ENCODE measurements around the gene DCAF6.

Gene DCAF6

DNA sequence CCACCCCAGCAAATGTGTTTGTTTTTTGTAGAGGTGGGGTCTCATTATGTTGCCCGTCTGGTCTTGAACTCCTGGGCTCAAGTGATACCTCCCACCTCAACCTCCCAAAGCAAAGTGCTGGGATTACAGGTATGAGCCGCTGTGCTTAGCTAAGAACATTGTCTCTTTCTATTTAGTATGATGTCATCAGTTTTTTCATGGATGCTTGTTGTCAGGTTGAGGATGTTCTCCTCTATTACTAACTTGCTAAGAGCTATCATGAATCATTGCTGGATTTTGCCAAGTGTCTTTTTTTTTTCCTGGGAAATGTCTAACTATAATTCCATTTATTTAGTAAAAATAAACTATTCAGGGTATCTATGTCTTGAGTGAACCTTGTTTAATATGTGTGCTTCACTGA is 19.4 kb downstream of the DCAF6 start:
- no peak for DNase-seq (ENCODE audit: low read depth in 2 of 2, low spot score in 1 of 2)

DNA sequence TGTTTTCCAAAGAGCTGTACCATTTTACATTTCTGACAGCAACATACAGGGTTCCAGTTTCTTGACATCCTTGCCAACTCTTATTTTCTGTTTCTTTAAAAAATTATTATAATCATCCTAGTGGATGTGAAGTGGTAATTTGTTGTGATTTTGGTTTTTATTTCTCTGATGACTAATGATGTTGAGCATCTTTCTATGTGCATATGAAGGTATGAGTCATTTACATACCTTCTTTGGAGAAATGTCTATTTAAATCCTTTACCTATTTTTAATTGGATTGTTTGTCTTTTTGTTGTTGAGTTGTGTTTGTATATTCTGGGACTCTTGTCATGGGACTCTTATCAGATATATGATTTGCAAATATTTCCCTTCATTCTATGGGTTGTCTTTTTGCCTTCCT is 21.2 kb downstream of the DCAF6 start:
- DNase-seq (ENCODE audit: low read depth in 2 of 2, low spot score in 1 of 2): no peak

DNA sequence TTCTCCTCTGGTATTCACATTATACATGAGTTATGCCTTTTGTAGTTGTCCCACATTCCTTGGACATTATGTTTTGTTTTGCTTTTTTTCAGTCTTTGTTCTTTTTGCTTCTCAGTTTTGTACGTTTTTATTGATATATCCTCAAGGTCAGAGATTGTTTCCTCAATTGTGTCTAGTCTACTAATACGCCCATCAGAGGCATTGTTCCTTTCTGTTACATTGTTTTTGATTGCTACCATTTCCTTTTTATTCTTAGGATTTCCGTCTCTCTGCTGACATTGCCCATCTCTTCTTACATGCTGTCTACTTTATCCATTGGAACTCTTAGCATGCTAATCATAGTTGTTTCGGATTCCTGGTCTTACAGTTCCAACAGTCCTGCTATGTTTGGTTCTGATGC is 28.2 kb downstream of the DCAF6 start:
- no peak for DNase-seq (ENCODE audit: low read depth in 2 of 2, low spot score in 1 of 2)

DNA sequence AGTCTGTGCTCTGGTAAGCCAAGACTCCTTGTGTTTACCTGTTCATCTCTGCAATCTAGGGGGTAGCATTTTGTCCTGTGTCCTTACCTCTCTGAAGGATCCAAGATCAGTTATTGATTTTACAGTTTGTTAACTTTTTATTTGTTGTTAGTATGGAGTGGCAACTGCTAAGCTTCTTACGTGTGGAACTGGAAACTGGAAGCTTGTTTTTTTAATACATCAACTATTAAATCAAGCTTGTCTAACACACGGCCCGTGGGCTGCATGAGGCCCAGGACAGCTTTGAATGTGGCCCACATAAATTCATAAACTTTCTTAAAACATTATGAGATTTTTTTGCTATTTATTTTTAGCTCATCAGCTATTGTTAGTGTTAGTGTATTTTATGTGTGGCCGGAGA is 29.6 kb downstream of the DCAF6 start:
- DNase-seq (ENCODE audit: low read depth in 2 of 2, low spot score in 1 of 2): no peak

DNA sequence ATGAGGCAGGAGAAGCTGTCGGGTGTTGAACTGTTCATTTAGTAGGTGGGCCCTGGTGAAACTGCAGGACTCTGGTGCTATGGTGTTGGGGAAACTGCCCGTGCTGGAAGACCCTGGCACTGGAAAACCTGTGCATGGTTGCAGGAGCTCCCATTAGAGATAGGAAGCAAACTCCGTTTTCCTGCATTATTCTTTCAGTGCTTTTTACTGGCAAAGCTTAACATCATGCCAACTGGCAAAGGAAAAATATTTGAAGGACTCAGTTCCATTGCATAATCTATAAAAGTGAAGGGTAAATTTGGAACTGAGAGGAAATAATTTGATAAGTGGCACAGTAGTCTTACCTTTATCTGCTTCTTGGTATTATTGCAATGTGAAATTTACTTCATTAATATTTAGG is 32.1 kb downstream of the DCAF6 start:
- no peak for DNase-seq (ENCODE audit: low read depth in 2 of 2, low spot score in 1 of 2)

DNA sequence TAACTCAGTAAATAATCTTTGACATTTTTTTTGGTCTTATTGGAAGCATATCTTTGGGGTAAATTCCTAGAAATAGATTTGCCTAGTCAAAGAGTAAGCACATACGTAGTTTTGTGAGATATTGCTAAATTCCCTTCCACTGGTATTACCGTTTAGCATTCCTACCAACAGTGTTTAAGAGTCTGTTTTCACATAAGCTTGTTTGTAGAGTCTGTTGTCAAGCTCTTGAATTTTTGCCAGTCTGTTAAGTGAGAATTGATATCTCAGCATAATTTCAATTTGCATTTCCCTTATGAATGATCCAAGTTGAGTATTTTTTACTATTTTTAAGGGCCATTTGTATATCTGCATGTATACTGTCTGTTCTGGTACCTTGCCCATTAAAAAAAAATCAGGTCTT is 37.3 kb downstream of the DCAF6 start:
- no peak for DNase-seq (ENCODE audit: low read depth in 2 of 2, low spot score in 1 of 2)

DNA sequence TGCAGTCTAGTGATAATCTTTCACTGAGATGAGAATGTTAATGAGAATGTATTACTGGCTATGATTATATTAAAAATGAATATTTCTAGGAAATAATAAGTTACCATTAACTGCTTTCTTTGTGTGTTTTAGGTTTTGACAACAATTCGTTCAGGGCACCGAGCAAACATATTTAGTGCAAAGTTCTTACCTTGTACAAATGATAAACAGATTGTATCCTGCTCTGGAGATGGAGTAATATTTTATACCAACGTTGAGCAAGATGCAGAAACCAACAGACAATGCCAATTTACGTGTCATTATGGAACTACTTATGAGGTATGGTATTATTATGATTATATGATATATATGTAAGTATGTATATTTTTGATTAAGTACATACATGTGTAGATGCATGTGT is 38.2 kb downstream of the DCAF6 start:
- DNase-seq (ENCODE audit: low read depth in 2 of 2, low spot score in 1 of 2): no peak

DNA sequence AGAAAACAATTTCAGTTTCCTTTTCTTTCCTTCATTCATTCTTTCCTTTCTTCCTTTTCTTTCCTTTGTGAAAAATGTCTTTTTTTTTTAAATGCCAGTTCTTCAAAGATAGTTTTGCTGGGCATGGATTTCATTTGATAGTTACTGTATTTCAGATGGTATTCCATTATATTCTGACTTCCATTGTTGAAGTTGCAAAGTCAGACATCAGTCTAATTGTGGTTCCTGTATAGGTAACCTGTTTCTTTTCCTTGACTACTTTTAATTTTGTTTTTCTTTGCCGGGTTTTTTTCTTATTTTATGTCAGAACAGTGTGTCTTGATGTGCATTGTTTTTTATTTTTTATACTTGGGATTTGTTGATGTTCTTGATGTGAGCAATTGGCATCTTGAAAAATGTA is 40.8 kb downstream of the DCAF6 start:
- no peak for DNase-seq (ENCODE audit: low read depth in 2 of 2, low spot score in 1 of 2)

DNA sequence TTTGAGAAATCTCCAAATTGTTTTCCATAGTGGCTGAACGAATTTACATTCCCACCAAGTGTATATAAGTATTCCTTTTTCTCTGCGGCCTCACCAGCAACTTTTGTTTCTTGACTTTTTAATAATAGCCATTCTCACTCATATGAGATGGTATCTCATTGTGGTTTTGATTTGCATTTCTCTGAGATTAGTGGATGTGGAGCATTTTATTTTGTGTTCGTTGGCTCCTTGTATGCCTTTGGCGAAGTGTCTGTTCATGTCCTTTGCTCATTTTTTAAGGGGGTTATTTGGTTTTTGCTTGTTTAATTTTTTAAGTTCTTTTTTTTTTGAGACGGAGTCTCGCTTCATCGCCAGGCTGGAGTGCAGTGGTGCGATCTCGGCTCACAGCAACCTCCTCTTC is 45.5 kb downstream of the DCAF6 start:
- no peak for DNase-seq (ENCODE audit: low read depth in 2 of 2, low spot score in 1 of 2)

DNA sequence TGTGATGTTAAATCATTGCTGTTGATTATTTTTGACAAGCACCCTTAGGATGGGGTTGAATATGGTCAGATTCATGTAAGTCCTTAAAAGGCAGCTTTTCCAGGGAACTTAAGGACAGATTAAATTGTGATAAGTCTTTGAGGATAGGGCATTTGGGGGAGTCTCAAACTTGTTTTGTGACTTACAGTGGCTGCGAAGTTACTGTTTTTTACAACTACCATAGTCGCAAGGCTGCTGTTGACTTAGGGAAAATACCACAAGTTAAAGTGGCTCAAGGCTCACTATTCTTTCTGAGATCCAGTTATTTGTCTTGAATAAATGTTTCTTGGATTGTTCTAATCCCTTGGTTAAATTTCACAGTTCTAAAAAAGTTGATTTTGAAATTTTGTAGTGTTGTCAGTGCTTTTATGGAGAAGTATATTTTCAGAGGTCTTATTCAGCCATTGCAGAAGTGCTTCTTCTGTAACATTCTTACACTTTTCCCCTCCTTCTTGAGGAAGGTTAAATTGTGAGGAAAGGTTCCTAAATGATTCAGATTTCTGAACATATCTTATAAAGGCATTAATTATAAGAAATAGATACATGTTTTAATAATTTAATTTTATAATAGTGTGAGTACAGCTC is 47.4 kb downstream of the DCAF6 start:
- no peak for DNase-seq (ENCODE audit: low read depth in 2 of 2, low spot score in 1 of 2)

DNA sequence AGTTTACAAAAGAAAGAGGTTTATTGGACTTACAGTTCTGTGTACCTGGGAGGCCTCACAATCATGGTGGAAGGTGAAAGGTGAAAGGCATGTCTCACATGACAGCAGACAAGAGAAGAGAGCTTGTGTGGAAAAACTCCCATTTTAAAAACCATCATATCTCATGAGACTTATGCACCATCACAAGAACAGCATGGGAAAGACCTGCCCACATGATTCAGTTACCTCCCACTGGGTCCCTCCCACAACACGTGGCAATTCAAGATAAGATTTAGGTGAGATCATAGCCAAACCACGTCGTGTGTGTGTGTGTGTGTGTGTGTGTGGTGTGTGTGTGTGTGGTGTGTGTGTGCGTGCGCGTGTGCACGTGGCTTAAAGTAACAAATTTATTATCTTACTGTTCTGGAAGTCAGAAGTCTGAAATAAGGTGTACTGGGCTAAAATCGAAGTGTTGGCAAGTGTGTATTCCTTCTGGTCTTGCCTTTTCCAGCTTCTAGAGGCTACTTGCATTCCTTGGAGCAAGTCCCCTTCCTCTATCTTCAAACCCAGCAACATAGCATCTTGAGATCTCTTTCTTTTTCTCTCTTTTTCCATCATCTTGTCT is 48.5 kb downstream of the DCAF6 start:
- DNase-seq (ENCODE audit: low read depth in 2 of 2, low spot score in 1 of 2): no peak

DNA sequence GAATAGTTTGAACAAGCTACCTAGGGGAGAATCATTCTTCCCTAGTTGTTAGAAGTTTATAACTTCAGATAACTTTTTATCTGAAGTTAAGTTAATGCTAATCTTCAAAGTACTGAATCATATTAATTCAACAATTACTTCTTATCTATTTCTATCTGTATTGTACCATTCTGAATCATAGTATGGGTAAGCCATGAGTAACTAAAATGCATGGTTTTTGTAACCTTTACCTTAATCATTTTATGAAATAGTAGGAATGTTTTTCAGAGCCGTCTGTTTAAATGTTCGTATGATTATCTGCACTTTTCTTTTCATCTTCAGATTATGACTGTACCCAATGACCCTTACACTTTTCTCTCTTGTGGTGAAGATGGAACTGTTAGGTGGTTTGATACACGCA is 50.7 kb downstream of the DCAF6 start:
- DNase-seq (ENCODE audit: low read depth in 2 of 2, low spot score in 1 of 2): no peak

DNA sequence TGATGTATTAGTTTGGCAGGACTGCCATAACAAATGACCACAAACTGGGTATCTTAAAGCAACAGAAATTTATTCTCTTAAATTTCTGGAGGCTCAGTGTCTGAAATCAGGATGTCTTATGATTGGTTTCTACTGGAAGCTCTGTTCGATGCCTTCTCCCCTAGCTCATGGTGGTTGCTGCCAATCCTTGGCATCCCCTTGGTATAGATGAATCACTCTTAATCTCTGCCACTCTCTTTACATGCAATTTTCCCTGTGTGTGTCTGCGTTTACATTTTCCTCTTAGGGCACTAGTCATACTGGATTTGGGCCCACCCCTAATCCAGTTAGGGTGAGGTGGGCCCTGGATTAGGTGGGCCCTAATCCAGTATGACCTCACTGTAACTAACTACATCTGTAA is 55.1 kb downstream of the DCAF6 start:
- no peak for DNase-seq (ENCODE audit: low read depth in 2 of 2, low spot score in 1 of 2)

DNA sequence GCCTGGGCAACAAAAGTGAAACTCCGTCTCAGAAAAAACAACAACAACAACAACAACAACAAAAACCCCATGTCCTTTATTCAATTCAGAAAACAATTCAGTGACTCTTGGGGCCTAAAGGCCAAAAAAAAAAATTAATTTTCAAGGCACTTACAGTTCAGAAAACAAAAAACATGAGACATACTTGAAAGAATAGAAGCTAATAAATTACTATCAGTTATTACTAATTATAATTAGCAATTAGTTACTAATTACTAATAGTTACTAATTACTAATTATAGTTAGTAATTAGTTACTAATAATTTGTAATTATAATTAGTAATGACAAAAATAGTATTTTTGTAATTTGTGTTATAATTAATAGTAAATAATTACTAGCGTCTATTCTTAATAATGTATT is 57.2 kb downstream of the DCAF6 start:
- DNase-seq (ENCODE audit: low read depth in 2 of 2, low spot score in 1 of 2): no peak

DNA sequence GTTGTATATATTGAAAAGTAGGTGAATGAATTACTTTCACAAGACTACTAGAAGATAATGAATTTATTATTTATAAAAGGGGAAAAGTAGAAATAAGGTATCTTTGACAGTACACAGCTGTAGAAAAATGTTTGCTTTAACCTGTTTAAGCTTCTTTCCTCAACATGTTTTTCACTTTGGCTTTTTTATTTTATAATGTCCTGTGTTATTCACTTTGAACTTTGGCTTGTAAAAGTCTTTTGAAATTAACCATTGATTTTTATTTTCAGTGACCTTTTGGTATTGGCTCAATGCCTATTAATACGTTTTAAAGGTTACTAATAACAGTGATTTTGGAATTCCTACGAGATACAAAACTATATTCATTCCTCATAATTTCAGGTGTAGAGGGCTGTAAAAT is 58.1 kb downstream of the DCAF6 start:
- no peak for DNase-seq (ENCODE audit: low read depth in 2 of 2, low spot score in 1 of 2)

DNA sequence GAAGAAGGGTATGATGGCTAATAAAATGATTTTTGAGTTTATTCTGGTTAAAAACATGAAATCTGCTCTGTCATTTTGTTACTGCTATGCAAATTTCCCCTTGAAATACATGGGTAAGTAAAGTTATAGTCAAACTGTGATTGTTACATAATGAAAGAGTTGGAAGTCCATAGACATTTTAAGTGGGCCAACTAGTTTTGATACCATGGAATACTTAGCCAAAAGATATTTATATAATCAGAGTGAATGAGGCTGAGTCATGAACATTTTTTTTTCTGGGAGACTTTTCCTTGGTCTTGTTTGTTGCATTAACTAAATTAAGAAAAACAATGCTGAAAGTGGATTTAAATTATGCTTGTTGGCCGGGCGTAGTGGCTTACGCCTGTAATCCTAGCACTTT is 58.6 kb downstream of the DCAF6 start:
- no peak for DNase-seq (ENCODE audit: low read depth in 2 of 2, low spot score in 1 of 2)

DNA sequence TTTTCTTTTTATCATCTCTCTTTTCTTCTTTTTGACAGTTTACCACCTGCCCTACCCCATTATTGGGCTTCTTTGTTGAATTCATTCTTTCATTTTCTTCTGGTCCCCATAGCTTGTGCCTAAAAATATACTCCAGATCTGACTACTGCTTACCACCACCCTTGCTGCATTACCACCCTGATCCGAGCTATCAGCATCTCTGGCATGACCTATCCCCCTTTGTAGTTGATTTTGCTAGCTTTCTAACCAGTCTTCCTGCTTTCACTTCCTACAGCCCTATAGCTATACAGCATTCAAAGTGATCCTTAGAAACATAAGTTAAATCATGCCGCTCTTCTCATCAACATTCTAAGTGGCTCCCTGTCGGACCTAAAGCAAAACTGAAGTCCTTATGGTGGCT is 59.8 kb downstream of the DCAF6 start:
- no peak for DNase-seq (ENCODE audit: low read depth in 2 of 2, low spot score in 1 of 2)

DNA sequence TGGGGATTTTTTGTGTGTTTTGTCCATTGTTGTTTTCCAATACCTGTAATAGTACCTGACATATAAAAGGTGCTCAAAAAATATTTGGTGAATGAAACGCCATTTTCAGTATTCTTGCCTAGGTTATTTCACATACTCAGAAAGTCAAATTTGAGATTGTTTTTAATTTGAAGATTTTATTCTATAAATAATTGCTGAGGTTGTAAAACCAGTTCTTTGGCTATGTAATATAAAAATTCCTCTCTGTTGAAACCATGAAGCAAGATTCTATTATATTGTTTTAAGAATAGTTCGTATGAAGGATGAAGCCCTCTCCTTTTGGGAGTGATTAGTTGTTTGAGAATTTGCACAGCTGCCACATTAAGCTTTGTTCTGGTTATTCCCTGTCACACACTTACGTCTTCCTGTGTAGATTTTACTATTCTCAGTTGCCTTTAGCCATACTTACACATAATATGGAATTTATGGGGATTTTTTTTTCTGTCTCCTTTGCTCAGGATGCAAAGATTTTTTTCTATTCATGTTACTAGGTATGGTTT is 60.6 kb downstream of the DCAF6 start:
- DNase-seq (ENCODE audit: low read depth in 2 of 2, low spot score in 1 of 2): no peak

DNA sequence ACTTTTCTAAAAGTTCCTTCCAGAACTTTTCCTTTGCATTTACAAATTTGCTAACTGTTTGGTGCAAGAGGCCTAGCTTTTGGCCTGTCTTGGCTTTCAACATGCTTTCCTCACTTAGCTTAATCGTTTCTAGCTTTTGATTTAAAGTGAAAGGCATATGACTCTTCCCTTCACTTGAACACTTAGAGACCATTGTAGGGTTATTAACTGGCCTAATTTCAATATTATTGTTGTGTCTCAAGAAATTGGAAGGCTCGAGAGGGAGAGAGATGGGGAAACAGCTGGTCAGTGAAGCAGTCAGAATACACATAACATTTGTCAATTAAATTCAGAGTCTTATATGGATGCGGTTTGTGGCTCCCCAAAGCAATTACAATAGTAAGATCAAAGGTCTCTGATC is 63.4 kb downstream of the DCAF6 start:
- DNase-seq (ENCODE audit: low read depth in 2 of 2, low spot score in 1 of 2): no peak

DNA sequence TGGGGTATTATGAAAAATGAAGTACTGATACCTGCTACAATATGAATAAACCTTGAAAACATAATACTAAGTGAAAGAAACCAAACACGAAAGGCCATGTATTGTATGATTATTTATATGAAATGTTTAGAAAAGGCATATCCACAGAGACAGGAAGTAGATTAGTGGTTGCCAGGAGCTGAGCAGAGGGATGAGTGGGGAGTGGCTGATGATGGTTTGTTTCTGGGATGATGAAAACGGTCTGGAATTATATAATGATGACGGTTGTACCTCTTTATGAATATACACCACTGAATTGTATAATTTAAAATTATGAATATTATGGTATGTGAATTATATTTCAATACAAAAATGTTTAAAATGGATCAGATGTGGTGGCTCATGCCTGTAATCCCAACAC is 64.2 kb downstream of the DCAF6 start:
- DNase-seq (ENCODE audit: low read depth in 2 of 2, low spot score in 1 of 2): no peak

DNA sequence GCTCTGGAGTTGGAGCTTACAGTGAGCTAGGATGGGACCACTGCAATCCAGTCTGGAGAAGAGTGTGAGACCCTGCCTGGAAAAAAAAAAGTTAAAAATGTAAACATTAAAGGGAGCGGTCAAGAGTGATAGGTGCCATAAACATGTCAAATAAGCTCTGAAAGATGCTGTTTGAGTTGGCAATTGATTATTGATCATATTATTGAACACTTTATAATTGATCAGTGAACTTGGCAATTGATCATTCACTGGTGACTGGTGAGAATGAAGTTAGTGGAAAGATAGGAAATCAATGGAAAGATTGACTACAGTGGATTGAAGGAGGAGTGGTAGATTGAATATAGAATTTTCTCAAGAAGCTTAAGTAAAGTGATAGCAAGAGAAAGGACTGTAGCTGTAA is 64.7 kb downstream of the DCAF6 start:
- DNase-seq (ENCODE audit: low read depth in 2 of 2, low spot score in 1 of 2): no peak

DNA sequence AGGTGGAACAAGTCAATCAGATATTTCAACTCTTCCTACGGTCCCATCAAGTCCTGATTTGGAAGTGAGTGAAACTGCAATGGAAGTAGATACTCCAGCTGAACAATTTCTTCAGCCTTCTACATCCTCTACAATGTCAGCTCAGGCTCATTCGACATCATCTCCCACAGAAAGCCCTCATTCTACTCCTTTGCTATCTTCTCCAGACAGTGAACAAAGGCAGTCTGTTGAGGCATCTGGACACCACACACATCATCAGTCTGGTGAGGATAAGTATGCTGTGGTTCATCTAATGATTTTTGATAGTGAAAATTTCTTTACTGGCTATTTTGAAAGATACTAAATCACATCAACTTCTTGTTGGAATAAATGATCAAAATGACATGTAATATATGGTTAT is 68.0 kb downstream of the DCAF6 start:
- DNase-seq (ENCODE audit: low read depth in 2 of 2, low spot score in 1 of 2): no peak

DNA sequence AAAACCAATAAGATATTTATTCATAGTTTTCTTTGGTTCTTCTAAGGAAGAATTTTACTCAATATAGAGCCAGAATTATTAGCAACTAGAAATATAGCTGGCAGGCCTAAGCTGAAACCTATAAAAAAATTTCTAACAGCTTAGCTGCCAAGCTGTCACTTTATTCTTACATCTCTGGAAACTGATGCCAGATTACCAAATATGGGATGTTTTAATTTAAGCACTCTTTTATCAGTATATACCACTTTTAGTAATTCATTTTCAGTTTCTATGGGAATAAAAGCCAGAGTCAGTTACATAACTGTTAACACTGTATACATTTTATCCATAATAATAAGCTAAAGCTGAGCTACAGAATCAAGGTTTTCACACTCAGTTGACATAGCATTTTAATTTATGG is 69.0 kb downstream of the DCAF6 start:
- DNase-seq (ENCODE audit: low read depth in 2 of 2, low spot score in 1 of 2): no peak

Data from stimulated activated CD8-positive, alpha-beta memory T cell treated with anti-CD3 and anti-CD28 coated beads, Interleukin-4, amount 100 ng/mL, for 1 hour (primary cell).